DLD1 (cell line): Measurements from ENCODE around the gene CACNA1D.

Source experiments
- in situ Hi-C: cut with HindIII; loops from 2 replicates; pipeline ENCODE4 v1.10.0; 2017; ENCODE audit warnings: low sequenced_read_pairs

CACNA1D gene

GRCh38 chr3:53802256-53802880 lies 308.0 kb downstream of the CACNA1D start:
- in situ Hi-C loops: no loop called here

GRCh38 chr3:53803124-53803815 lies 308.9 kb downstream of the CACNA1D start:
- in situ Hi-C loops: no loop called here

GRCh38 chr3:53803816-53804695 lies 309.6 kb downstream of the CACNA1D start:
- in situ Hi-C loops: no loop called here

- in situ Hi-C loops: no loop called here
These were observed 310.5 kb downstream of the CACNA1D start for GRCh38 chr3:53804697-53805462.

GRCh38 chr3:53805463-53806159 lies 311.2 kb downstream of the CACNA1D start:
- in situ Hi-C loops: no loop called here

- in situ Hi-C loops: no loop called here
These were observed 312.0 kb downstream of the CACNA1D start for GRCh38 chr3:53806182-53807116.

GRCh38 chr3:53807117-53807810 lies 312.9 kb downstream of the CACNA1D start:
- in situ Hi-C loops: no loop called here

- in situ Hi-C loops: no loop called here
These were observed 314.1 kb downstream of the CACNA1D start for GRCh38 chr3:53808496-53808895.

GRCh38 chr3:53809267-53809666 lies 314.9 kb downstream of the CACNA1D start:
- in situ Hi-C loops: no loop called here

- in situ Hi-C loops: no loop called here
These were observed 315.5 kb downstream of the CACNA1D start for GRCh38 chr3:53809764-53810400.

- in situ Hi-C loops: no loop called here
These were observed 316.9 kb downstream of the CACNA1D start for GRCh38 chr3:53811143-53811927.

- in situ Hi-C loops: no loop called here
These were observed 318.0 kb downstream of the CACNA1D start for GRCh38 chr3:53812434-53812833.

GRCh38 chr3:53813229-53813628 lies 318.8 kb downstream of the CACNA1D start:
- in situ Hi-C loops: no loop called here

GRCh38 chr3:53813876-53814275 lies 319.5 kb downstream of the CACNA1D start:
- in situ Hi-C loops: no loop called here

GRCh38 chr3:53815067-53815466 lies 320.7 kb downstream of the CACNA1D start:
- in situ Hi-C loops: no loop called here

GRCh38 chr3:53815651-53816050 lies 321.2 kb downstream of the CACNA1D start:
- in situ Hi-C loops: no loop called here

- in situ Hi-C loops: no loop called here
These were observed 322.0 kb downstream of the CACNA1D start for GRCh38 chr3:53816425-53816824.
